Measurements from ENCODE around the gene ZNF195.
"Not testable (repeated sequence)": the region's sequence is repeated elsewhere in the genome, so short reads cannot be mapped to it uniquely, and the experiment has no call there.

The ZNF195 gene

DNA sequence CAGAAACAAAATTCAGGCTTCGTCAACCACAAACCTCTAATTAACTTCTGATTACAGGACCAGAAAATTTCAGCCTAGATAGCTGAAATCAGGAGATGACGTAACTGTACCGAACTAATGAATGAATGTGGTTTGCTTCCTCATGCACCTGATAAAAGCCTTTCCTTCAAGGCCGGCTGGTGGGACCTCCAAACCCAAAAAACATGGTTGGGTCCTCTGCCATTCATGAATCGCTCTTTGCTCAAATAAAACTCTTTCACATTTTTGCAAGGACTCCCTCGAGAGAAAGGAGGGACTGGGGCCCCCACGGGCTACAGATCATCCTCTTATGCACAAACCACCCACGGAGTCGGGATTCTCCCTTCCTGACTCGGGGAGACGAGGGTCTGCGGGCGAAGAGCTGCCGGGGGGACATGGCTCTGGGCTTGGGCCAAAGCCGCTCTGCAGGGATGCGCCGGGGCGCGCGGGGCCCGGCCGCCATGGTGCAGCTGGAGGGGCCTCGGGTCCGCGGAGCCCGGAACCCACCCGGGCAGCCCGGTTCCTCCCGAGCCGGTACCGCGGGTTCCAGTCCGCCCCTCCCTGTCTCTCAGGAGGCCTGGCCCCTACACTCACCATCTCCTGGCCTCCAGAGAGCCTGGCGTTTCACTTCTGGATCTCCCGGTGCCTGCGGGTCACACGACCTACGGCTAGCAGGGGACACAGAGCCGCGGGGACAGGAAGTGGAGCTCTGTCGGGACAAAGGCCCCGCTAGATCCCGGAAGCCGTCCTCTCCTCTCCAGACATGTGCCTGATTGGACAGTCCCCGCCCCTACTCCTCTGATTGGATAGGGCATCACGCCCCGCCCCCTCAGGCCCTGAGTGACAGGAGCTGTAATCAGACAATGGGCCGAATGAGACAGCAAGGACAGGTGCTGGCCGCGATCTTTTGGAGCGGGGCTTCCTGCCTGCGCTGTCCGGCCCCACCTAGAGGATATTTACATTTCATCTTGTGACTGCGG lies at the start of gene ZNF195:
TSS of gene ZNF195 (minus strand) at position 721 of the 998 bp plus-strand sequence. CDS start at position 615, 106 bp downstream.
- peak; percentile 97 for DNase-seq (ENCODE audit: low read depth)

DNA sequence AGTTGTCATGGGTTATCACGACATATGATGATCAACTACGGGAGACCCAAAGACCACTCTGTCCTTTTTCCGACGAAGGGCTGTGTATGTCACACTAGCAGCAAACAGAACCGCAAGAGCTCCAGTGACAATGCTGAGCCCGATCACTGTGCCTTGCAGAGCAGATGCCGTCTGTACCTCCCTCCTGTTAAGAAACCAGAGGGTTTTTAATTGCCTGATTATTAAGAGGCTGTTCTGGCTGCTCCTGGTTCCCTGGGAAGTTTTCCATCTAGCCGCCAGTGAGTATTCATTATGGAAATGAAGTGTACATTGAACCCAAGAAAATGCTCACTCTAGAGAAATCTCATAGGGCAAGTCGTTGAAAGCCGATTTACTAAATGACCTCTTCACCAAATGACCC lies 49.1 kb upstream of the ZNF195 start:
- not testable (repeated sequence) for DNase-seq (ENCODE audit: low read depth)

DNA sequence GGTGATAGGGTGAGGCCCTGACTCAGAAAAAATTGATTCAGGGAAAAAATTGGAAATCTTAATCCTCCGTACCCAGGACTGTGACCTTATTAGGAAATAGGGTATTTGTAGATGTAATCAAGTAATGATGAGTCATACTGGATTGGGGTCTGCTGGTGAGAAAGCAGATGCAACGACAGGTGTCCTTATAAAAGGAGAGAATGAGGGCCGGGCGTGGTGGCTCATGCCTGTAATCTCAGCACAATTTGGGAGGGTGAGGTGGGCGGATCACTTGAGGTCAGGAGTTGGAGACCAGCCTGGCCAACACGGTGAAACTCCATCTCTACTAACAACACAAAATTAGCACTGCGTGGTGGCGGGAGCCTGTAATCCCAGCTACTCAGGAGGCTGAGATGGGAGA lies 47.6 kb upstream of the ZNF195 start:
- not testable (repeated sequence) for DNase-seq (ENCODE audit: low read depth)

DNA sequence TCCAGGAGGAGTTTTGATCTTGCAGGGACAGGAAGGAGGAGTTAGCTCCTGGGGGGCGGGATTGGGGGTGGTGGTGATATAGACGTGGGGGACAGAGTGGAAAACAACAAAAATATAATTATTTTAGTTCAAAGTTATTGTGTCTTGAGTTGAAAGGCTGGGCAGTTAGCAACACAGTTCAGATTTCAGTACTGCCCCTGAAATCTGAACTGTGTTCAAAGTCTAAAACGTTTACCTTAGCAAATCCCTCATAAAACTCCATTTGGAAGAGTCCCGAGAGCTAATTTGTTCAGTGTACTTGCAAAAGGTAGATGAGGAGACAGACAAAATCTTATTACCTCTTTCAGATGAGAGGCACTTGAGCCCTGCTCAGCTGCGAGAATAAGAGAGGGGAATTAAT lies 45.0 kb upstream of the ZNF195 start:
- not testable (repeated sequence) for DNase-seq (ENCODE audit: low read depth)

DNA sequence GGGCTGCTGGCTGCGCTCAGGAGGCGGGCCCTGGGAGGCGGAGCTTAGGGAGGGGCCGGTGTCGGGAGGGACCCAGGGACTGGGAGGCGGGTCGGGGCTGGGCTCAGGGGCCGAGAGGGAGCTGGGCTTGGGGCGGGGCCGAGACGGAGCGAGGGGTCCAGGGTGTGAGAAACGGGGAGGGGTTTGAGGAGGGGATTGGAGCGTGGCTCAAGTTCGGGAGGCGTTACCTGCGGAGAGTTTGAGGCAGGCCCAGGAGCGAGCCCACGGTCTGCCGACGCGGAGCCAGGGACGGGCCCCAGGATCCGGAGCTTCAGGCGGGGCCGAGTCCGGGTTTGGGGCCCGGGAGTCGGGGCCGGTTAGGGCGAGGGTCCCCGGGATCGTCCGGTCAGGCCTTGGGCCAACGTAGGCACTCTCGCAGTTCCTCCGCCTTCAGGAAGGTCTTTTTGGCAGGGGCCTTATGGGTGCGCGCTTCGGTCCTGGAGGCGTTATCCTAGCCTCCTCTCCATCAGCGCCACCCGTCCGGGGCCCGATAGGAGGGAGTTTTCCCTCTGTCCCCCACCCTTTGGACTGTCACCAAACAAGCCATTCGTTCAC lies 44.3 kb upstream of the ZNF195 start:
- not testable (repeated sequence) for DNase-seq (ENCODE audit: low read depth)

DNA sequence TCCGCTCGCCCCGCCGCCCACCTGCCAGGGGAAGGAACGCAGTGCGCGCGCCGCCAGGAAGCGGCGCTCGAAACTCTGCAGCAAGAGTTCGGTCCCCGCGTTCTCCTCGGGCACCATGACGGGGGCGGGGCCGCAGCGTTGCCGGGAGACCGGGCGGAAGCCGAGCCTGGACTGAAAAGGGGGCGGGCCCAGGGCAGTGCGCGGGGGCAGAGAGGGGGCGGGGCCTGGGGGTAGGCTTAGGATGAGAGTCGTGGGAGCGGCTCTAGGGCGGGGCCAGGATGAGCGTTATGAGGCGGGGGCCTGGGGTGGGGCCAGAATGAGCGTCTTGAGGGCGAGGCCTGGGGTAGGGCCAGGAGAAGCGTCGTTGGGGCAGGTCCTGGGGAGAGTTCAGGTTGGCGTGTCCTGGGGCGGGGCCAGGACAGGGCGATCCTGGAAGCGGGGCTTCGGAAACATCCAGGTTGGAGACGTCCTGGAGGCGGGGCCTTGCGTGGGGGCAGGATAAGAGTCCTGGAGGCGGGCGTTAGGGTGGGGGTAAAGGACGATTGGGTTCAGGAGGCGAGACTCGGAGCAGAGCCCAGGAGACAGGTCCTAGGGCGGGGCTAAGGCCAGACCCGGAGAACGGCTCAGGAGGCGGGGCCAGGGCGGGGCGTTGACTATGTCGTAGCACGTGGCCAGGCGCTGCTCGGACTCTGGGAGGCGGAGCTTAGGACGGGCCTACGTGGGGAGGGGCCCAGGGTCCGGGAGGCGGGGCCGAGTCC lies 43.6 kb upstream of the ZNF195 start:
- peak; percentile 96 for DNase-seq (ENCODE audit: low read depth)

DNA sequence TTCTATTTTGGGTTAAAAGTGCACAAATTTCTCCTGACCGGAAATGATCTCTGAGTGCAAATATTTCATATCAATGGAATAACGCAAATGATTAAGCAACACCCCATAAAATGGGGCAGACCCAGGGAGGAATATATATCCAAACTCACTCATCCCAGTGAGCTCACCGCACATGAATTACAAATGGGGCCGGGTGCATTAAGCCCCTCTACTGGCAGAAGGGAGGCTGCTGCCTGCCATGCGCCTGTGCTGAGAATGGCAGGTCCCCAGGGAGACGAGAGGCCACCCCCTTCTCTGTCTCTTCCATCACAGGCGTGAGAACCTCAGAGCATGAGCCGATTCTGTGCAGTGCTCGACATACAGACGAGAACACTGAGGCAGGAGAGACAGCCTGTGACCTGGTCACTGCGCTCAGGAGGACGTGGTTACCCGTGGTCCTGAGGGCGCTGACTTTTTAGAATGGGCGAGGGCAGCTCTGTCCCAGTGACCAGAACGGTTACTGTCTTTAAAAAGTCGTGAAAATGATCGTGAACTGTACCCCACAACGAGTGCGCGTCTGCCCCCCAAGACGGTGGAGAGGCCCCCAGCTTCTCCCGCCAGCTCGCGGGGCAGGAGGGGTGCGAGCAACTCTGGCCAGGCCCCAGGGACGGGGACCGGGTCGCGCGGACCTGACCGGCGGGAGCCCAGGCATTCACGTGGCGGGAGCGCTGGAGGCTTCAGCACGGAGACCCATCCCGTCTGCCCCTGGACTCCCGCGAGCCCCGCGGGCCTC lies 42.8 kb upstream of the ZNF195 start:
- peak; percentile 62 for DNase-seq (ENCODE audit: low read depth)

DNA sequence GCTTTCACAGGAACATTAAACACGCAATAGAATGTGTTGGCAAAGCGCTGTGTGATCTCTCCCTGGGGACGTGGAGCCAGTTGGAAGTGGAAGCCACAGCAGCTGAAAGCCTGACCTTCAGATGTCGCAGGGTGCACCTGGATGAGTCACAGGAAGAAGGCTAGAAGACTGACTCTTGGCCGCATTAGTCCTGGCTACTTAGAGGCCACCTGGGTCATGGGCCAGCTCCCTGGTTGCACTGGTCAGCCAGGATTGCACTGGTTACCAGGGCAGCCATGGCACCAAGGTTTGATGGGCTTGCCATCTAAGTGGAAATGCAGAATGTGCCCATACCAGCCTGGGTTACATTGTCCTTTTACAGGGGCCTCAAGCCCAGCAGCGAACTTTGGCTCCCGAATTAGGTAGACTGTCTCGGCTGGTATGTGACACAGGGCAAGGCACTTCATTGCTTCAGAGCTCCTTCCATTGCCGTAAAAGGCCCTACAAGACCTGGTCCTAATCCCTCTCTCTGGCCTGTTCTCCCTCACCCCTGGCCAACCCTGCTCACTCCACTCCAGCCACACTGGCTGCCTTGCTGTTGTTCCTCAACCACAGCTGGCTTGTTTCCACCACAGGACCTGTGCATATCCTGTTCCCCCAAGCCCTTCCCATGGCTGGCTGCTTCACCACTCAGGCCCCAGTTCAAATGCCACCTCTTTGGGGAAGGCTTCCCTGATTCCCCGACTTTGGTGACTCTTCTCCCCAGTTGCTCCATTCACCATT lies 41.5 kb upstream of the ZNF195 start:
- DNase-seq (ENCODE audit: low read depth): peak; percentile 13

DNA sequence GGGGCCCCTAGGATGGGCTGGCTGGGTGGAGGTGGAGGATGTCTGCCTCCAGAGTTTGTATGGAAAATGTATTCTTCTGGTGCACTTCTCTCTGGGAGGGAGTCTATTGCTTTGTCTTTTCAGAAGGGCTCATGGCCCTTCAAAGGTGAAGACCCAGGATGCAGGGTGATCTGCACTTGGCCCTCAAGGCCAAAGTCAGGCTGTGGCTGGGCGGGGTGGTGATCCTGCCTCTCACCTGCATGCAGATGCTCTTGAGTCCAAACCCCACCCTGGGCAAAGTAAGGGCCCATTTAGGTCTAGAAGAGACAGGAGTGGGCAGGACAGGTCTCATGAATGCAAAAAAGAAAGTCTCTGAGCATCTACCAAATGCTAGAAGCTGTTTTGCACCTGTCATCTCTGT lies 40.5 kb upstream of the ZNF195 start:
- not testable (repeated sequence) for DNase-seq (ENCODE audit: low read depth)

DNA sequence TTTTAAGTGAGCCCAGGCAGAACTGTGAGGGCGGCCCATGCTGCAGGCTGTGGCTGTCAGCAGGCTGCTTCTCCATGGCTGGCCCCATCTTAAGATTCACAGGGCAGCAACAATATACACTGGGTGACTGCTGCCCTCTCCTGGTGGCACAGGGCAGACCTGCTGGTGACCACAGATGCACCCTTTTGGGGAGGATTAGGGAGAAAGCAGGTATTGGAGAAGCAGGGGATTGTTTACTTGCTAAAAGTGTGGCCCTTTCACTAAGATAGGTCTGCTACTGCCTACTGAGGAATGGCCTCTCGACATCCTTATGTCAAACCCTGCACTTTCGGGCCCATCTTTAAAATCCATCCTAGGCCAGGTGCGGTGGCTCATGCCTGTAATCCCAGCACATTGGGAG lies 38.1 kb upstream of the ZNF195 start:
- DNase-seq (ENCODE audit: low read depth): peak; percentile 64

DNA sequence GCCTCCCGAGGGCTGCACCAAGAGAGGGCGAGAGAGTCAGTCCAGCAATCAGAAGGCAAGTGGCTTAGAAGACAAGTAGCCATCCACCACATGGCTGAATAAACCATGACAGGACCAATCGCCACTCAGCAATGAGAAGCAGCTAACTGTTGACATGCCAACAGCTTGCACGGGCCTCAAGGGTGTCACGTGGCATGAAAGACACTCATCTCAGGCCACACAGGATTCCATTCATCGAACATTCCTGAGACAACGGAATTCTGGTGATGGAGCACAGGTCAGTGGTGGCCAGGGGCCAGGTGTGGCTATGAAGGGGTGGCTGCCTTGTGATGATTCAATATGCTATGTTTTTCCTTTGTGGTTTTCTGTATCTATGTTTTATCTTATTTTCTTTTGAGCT lies 36.4 kb upstream of the ZNF195 start:
- DNase-seq (ENCODE audit: low read depth): peak; percentile 25

DNA sequence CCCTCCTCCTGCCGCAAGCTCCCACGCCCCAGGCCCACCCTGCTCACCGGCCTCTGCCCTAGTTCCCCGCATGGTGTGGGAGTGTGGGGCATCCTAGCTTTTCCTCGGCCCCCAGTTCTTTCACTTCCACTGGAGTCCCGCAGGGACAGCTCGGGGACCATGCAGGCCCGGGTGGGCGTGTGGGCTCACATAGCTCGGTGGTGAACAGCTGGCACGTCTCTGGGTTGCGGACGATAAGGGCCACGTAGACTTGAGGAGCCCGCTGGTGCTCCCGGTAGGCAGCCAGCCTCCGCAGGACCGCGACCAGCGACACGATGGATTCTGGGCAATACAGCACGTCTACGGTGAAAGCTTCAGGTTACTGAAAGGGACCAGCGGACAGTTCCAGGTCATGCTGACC lies 34.7 kb upstream of the ZNF195 start:
- DNase-seq (ENCODE audit: low read depth): not testable (repeated sequence)

DNA sequence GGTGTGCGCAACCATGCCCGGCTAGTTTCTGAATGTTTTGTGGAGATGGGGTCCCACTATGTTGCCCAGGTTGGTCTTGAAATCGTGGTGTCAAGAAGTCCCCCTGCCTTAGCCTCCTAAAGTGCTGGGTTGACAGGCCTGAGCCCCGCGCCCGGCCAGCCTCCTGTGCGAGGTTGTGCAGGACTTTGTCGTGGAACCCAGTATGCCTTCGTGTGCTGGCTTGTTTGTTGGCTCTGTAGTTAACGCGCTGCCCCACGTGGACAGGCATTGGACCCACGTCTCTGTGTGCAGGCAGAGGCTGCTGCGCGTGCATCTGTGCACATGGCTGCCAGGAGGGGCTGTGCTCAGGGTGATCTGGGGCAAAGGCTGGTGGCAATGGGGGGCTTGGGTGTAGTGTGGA lies 33.9 kb upstream of the ZNF195 start:
- no peak for DNase-seq (ENCODE audit: low read depth)

DNA sequence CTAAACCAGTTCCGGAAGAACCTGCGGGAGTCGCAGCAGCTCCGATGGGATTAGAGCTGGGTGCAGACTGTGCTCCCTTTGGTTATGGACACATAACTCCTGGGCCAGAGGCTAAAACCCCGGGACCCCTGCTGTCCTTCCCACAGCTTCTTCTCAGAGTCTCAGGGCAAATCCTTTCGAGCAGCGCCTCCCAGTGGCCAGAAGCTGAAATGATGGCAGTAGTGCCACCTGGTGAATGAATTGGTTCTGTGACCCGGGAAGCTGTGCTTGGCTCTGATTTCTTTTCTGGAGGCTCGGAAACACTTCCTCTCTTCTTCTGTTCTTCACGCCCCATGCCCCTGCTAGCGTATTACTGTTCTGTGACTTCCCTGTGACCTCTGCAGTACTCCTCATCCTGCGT lies 29.8 kb upstream of the ZNF195 start:
- peak; percentile 65 for DNase-seq (ENCODE audit: low read depth)

DNA sequence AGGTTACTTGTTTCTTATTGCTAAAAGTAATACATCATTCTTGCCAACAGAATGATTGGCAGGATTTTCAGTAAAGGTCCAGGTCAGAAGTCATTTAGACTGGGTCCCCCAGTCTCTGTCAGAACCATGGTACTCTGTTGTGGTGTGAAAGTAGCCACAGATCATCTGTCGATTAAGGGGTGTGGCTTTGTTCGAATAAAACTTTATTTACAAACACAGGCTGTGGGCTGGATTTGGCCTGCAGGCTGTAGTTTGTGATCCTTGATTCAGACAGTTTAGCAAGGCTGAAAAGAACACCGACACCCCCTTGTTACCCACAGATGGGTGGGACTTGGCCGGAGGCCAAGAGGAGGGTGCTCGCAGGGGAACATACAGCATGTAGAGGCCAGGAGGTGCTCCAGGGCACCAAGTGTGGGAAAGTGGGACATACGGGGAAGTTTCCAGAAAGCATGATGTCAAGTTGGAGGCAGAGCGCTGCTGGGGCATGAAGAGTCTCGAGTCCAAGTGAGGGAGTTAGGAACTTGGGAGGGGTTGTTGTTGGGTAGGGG lies 29.2 kb upstream of the ZNF195 start:
- DNase-seq (ENCODE audit: low read depth): not testable (repeated sequence)

DNA sequence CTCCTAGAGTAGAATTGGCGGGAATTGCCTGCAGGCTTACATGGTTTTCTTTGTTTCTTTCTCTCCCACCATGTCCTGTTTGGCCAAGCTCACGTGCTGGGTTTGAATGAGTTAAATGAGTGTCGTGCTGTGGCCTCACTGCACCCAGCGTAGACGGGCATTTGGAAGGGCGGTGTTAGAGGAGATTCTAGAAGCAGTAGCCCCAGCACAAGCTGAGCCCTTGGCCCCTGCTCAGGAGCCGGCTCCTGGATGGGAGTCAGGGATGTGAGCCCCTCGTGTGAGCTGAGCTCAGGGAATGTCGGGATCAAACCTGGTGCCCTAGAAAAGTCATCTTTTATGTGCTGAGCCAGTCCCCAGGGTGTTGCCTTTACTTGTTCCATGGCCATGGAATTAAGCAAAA lies 28.0 kb upstream of the ZNF195 start:
- DNase-seq (ENCODE audit: low read depth): not testable (repeated sequence)

DNA sequence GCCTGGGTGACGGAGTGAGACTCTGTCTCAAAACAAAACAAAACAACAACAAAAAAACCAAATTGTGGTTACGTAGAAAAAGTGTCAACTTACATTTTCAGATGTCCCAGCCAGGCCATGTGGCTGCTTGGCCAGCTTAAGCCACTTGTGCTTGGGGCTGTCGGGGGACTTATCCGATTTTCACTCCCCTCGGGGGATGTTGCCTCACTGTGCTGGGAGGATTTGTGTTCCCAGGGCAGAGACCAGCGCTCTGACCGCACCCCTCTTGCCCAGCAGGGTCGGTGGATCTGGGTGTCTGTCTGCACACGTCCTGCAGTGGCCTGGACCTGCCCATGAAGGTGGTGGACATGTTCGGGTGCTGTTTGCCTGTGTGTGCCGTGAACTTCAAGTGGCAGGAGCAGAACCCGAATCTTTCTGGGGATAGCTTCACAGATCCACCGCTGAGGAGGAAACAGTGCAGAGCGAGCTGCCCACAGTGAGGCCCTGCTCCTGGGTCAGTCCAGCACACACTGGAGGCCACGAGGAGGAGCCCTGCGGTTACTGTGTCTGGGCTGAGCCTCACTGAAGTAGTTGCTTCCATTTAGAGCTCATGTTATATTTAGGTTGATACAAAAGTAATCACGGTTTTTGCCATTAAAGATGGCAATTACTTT lies 27.4 kb upstream of the ZNF195 start:
- not testable (repeated sequence) for DNase-seq (ENCODE audit: low read depth)

DNA sequence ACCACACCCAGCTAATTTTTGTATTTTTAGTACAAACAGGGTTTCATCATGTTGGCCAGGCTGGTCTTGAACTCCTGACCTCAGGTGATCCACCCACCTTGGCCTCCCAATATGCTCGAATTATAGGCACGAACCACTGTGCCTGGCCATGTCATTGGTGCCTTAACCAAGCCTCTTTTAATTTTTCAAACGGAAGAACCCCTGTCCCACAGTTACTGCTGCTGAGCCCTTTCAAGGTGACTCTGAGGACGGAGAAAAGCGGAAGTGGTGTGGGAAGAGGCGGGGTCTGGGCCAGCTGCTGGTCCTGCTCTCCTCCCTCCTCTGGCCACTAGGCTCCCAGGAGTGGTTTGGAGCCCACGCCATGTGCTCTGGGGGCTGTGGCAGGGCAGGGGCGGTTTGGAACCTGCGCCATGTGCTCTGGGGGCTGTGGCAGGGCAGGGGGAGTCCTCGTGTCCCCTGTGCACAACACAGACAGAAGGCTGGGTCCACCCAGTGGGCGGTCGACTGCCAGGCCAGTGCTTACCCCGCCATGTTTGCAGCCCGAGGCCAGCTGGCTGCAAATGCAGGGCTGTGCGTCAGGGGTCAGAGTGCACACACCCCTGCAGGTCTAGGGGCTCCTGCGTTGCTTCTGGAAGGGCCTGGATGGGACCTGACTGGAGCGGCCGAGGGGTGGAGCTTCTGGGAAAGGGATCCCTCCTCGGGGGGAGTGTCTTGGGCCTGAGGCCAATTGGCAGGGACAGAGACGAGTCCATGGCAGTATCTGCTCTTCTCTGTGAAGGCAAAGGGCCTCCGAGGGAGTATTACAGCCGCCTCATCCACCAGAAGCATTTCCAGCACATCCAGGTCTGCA lies 25.4 kb upstream of the ZNF195 start:
- not testable (repeated sequence) for DNase-seq (ENCODE audit: low read depth)

DNA sequence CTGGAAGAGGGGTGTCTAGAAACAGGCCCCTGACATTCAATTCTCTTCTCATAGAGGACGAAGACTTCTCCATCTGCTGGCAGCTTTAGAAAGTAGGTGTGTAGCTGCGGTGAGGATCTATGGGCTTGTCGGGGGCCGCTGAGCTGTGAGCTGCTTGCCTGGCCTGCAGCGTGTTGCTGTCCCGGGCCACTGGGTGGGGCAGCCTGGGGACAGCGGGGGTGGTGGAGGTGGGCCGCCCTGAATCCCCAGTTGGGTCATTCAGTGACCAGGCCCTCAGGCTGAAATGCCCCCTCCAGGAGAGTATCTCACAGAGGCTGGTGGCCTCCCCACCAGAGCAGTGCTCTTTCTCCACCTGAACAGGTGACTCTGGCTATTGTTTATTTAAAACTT lies 23.9 kb upstream of the ZNF195 start:
- not testable (repeated sequence) for DNase-seq (ENCODE audit: low read depth)
